Measurements from ENCODE around the gene MYOC. TPM values are rescaled to one million over a fixed set of nuclear protein-coding genes. Genes with fewer than 3 reads are reported as not detected.

The MYOC gene
- total RNA-seq, 3 donors from 2014 or later = 0.75 to 3.8 (median 0.75) TPM

DNA sequence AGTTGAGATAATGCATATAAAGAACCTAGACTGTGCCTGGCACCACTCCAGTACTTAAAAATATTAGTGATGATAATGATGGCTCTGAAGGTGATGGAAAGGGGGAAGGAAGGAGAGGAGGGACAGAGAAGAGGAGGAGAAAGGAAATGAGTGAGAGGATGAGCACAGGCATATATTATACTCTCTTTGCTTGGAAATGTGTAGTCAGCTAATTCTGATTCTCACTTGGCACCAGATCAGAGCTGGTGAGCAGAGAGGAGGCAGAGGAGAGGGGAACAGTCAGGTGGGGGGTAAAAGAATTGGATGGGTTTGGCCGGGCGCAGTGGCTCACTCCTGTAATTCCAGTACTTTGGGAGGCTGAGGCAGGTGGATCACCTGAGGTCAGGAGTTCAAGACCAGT, 24.3 kb upstream of the MYOC start:
- H3K9me3 ChIP-seq = no peaks in the 10 kb centered on the region
- intact Hi-C loops (cut with DNase I, micrococcal nuclease) = no loop called here
- TF ChIP-seq CTCF (IDR thresholded peaks at IDR 0.05) = no peak
- H3K36me3 ChIP-seq (ENCODE audit: low read depth) = no peaks in the 10 kb centered on the region
- no peaks in the 10 kb centered on the region for H3K4me1 ChIP-seq (ENCODE audit: low read depth)
- DNase-seq = no peak
- no peak for ATAC-seq
- no peak overlapping the region for H3K4me3 ChIP-seq

GRCh38 chr1:171674431-171675405, 22.2 kb upstream of the MYOC start:
- DNase-seq (no peak), ATAC-seq (no peak)
- intact Hi-C loops (cut with DNase I, micrococcal nuclease) = no loop called here
- TF ChIP-seq CTCF (IDR thresholded peaks at IDR 0.05) = no peak
- H3K4me1 ChIP-seq (ENCODE audit: low read depth) = no peaks in the 10 kb centered on the region
- no peaks in the 10 kb centered on the region for H3K36me3 ChIP-seq (ENCODE audit: low read depth)
- H3K4me3 ChIP-seq = no peak overlapping the region
- no peaks in the 10 kb centered on the region for H3K9me3 ChIP-seq

DNA sequence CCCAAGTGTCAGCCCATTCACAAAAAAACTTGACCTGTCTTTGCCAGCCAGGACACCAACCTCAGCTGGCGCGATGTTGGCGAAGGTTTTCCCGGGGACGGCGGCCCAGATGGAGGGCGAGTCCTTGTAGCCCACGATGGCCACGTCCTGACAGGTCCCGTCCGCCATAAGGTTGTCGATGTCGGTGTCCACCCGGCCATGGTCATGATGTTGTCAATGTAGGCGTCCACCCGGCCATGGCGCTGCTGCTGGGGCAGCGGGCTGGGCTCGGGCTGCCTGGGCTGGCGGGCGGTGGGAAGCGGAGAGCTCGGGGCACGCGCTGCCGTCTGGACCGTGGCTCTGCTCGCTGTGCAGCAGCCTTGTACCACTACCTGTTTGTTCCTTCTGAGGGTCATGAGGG, 18.3 kb upstream of the MYOC start:
- TF ChIP-seq CTCF (IDR thresholded peaks at IDR 0.05) = no peak
- Histone ChIP-seq H3K36me3 (ENCODE audit: low read depth) (no peaks in the 10 kb centered on the region), H3K4me1 (ENCODE audit: low read depth) (no peaks in the 10 kb centered on the region), H3K9me3 (no peaks in the 10 kb centered on the region), H3K4me3 (no peak overlapping the region)
- DNase-seq = no peak
- ATAC-seq = no peak
- intact Hi-C loops (cut with DNase I, micrococcal nuclease) = no loop called here

DNA sequence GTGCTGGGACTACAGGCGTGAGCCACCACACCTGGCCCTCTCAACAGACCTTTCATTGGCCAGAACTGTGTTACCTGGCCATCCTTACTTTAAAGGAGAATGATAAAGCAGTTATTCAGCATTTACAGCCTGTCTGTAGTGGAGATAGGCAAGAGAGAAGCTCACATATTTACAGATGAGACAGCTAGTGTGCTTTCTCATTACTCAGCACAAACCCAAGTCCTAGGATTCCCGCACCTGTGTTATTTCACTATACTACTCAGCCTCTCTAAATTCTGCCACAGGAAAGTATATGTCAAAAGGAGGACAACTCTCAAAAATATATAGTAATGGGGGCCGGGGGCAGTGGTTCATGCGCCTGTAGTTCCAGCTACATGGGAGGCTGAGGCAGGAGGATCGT, 15.9 kb upstream of the MYOC start:
- H3K4me3 ChIP-seq = no peak overlapping the region
- H3K9me3 ChIP-seq = no peaks in the 10 kb centered on the region
- DNase-seq = no peak
- no peak for ATAC-seq
- TF ChIP-seq CTCF (IDR thresholded peaks at IDR 0.05) = no peak
- H3K4me1 ChIP-seq (ENCODE audit: low read depth) = no peaks in the 10 kb centered on the region
- intact Hi-C loops (cut with DNase I, micrococcal nuclease) = no loop called here
- H3K36me3 ChIP-seq (ENCODE audit: low read depth) = no peaks in the 10 kb centered on the region

DNA sequence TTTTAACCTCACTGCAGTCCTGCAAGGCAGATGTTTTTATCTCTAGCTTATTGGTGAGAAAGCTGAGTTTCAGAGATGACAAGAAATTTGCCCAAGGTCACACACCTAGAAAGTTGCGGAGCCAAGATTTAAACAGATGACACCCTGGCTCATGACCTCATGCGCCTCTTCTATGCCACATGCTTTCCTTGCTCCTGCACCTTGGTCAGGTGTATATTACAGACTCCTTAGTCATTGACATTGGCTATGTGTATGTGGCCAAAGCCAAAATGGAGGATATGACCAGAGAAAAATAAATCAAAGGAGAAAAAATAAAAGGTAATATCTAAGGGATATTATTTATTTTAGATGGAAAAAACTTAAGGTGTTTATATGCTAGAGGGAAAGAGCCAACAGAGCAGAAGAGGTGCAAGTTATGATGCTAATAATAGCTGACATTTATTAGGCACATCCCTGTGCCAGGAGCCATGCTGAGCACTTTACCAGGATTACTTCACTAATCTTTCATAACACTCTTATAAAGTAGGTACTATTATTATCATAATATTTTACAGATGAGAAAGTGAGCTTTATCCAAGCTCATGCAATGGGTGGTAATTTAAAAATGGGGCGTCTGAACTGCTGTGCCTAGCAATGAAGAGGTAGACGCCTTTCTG, 13.8 kb upstream of the MYOC start:
- no peaks in the 10 kb centered on the region for H3K4me1 ChIP-seq (ENCODE audit: low read depth)
- no peak for ATAC-seq
- TF ChIP-seq CTCF (IDR thresholded peaks at IDR 0.05) = no peak
- H3K36me3 ChIP-seq (ENCODE audit: low read depth) = no peaks in the 10 kb centered on the region
- no peak for DNase-seq
- intact Hi-C loops (cut with DNase I, micrococcal nuclease) = no loop called here
- no peaks in the 10 kb centered on the region for H3K9me3 ChIP-seq
- H3K4me3 ChIP-seq = no peak overlapping the region

Measured in mucosa of descending colon (tissue), 3 donors.